Endometrial microvascular endothelial cells (primary cell): ENCODE measurements around the gene METTL18. TPM values are rescaled to one million over a fixed set of nuclear protein-coding genes. Genes with fewer than 3 reads are reported as not detected.

ENCODE experiments used
- in situ Hi-C: cut with HindIII; loops from 2 replicates; pipeline ENCODE4 v1.10.0; 2017; ENCODE audit warnings: low sequenced_read_pairs, low pct_unique_long_range_greater_than_20kb; ENCODE audit errors: inconsistent ontology term
- total RNA-seq: library from RNA; depleted of rRNA; stranded (reverse); fragments of >200 nt; gene quantifications from one replicate; pipeline ENCODE4 v1.2.3, GENCODE V29; 2015; ENCODE audit errors: inconsistent ontology term

Gene METTL18
- total RNA-seq, 1 donor from 2014 or later = 3.7 TPM

DNA sequence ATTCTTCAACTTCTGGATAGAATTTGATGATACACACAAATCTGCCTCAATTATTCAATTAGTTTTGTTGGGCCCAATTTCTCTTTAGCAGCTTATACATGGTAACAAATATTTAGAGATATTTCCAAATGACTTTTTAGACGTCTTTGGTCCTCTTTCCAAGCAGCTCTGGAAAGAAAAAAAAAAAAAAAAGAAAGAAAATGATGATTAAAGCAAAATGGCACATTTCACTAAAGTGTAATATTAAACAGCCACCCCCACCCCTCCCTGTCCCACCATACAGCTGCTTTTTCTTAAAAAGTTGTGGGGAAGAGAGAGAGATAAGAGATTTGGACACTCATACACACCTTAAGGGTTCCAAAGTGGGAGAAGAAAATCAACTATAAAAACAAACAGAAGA lies 977 bp downstream of the METTL18 start:
- in situ Hi-C loops = no loop called here

- in situ Hi-C loops = no loop called here
Observed at GRCh38 chr1:169788402-169788801, 6.3 kb downstream of the METTL18 start.

GRCh38 chr1:169786974-169787373 lies 7.7 kb downstream of the METTL18 start:
- in situ Hi-C loops = no loop called here

GRCh38 chr1:169785267-169785666 lies 9.4 kb downstream of the METTL18 start:
- in situ Hi-C loops = no loop called here

- in situ Hi-C loops = no loop called here
Observed at GRCh38 chr1:169784102-169784501, 10.6 kb downstream of the METTL18 start.

- in situ Hi-C loops = no loop called here
Observed at GRCh38 chr1:169782596-169782995, 12.1 kb downstream of the METTL18 start.

- in situ Hi-C loops = no loop called here
Observed at GRCh38 chr1:169779970-169780369, 14.7 kb downstream of the METTL18 start.

DNA sequence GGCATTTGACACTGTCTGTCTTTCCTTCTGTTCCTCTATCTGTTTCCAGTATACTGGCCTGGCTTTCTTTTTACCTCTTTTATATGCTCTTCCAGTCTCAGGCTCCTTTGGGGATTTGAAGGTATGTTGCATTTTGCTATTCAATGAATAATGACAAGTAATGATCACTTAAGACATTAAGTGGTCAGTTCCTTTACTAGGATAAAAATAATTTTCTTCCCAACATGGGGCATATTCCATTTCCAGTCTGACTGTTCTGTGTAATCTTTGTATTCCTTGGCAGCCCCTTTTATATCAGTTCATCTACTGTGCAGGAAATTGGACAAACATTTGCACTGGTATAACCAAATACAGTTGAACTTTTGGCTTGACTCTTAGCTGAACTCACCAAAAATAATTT lies 15.6 kb downstream of the METTL18 start:
- in situ Hi-C loops = no loop called here

DNA sequence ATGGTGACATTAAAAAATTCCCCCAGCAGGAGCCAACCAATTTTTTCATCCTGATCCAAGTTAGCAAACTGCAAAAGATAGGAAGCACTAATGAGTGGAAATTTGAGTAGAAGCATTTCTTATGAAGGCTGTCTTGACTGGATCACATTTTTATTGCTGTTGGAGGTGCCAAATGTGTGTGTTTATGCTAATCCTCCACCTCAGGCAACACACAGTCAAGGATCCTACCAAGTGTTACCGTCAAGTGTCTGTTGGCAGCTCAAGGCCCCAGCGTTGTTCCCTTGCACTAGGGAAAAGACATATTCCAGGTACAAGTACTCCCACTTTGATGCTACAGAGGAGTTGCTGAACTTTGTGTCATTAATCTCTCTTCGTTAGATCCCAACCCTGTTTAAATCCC lies 18.3 kb downstream of the METTL18 start:
- in situ Hi-C loops = no loop called here

DNA sequence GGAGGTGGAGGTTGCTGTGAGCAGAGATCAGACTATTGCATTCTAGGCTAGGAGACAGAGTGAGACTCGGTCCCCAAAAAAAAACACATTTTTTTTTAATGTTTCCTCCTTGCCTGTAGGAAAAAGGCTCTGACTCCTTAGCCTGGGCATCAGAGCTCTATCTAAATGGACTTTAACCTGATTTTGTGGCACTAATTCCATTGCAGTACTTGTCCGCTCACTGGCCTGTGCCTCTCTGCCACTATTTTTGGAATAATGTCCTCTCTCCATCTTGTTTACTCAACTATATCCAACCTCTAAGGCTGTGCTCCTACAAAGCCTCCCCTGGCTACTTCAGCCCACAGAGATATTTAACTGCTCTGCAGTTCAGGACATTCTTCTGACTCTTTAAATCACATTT lies 26.5 kb downstream of the METTL18 start:
- in situ Hi-C loops = no loop called here

DNA sequence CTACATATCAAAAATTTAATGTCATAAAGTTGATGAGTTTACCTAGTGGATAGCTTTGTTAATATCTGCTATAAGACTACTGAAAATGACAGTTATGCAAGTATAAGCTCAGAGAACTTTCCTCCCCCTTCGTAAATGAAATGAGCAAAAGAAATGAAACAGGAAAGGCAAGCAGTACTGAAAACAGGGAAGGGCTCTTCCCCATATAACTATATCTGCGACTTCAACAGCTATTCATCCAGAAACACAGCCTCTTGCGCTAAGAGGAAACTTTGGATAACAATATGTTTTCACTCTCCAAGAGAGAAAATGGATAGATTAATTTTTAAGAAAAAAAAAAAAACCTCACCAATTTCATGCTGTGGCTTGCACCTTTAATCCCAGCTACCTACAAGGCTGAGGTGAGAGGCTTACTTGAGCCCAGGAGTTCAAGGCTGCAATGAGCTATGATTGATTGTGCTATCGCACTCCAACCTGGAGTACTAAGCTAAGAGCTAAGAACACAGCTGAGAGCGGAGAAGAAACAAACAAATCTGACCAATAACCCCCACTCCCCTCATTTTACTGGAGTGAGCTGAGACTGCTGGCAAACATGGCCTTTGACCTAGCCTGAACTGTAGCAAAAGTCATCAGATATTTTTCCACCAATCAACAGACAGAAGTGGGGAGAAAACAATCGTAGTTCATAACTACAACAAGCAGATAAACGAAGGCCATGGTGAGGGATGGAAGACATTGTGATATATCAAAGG lies 29.0 kb downstream of the METTL18 start:
- in situ Hi-C loops = no loop called here

DNA sequence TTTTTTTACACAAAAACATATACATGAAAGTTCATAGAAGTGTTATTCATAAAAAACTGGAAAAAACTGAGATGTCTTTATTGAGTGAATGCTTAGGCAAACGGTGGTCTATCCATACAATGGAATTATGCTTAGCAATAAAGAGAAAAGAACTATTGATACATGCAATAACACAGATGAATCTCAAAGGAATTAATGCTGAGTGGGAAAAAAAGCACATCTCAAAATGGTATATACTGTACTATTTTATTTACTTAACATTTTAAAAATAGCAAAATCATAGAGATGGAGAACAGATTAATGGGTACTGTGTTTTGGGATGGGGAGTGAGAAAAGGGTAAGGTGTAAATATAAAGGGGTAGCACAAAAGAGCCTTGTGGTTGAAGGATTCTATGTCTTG lies 29.8 kb downstream of the METTL18 start:
- in situ Hi-C loops = no loop called here

- in situ Hi-C loops = no loop called here
Observed at GRCh38 chr1:169762699-169763098, 32.0 kb downstream of the METTL18 start.

DNA sequence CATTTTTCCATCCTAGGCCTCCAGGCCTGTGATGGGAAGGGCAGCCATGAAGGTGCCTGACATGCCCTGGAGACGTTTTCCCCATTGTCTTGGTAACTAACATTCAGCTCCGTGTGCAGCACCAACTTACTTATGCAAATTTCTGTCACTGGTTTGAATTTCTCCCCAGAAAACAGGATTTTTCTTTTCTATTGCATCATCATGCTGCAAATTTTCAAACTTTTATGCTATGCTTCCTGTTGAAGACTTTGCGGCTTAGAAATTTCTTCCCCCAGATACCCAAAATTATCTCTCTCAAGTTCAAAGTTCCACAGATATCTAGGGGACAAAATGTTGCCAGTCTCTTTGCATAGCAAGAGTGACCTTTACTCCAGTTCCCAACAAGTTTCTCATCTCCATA lies 35.7 kb downstream of the METTL18 start:
- in situ Hi-C loops = no loop called here

DNA sequence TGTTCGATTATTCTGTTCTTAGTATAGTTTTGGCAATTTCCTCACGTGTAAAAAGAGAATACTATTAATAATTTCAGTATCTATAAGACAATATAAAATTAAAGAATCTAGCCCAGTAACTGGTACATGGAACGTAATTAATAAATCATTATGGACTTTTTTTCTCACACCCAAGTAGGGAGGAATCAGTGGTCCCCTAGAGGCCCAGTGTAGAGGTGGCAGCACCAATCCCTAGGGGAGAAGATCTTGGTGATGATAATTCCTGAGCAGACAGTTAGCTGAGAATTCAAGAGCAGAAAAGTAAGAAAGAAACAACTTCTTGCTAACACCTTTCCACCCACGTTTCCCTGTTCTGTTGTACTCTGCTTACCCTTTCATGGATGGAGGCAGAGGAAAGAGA lies 41.2 kb downstream of the METTL18 start:
- in situ Hi-C loops = no loop called here

GRCh38 chr1:169750041-169750440 lies 44.7 kb downstream of the METTL18 start:
- in situ Hi-C loops = no loop called here

DNA sequence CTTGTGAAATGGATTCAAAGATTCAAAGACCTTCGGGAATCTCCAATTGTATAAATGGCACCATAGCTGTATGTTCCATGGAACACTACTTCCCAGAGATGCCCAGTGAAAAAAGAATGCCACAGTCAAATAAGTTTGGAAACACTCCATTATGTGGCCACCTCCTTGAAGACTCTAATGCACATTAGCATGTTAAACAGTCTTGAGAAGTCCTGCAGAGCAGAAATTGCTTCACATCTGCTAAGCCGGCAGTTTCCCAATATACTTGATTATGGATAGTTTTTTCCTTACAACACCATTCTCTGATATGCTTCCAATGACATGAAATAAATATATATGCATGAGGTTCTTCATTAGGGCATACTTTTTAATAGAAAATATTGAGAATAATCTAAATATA lies 48.2 kb downstream of the METTL18 start:
- in situ Hi-C loops = no loop called here

DNA sequence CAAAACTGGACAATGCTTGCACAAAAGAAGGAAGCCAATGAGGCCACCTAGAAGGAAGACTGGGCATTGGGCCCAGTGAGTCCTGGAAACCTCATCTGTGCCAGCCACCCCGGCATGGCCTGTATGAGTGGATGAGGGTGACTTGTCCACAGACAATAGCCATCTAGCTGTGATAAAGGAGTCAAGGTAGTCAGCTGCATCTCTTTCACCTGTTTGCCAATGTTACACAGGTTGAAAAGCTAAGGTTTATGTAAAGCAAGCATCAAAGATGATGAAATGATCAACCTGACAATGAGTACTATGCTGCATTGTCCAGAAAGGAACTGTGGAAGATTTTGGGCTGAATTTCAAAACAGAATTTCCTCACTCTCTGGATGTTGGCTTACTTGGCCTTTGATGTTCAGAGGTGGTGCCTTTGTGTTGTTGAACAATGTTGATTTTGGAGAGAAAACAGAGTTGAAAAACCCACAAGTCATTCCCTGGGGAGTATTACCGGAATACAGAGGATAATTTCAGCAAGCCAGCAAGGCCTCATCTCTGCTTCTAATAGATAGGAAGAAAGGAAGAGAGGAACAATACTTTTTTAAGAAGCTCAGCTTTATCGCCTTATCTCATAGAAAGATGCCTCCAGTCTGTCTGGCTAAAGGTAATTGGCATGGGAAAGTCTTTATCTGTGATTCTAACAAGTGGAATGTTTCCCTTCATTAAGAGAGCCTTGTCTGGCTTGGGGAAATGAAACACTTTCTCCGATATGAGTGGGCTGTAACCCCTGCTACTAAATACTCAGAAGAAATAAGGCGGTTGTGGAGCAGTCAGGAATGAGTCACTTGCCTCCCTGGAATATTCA lies 49.5 kb downstream of the METTL18 start:
- in situ Hi-C loops = no loop called here
